ENCODE measurements around the gene LOXL1.

Gene LOXL1

DNA sequence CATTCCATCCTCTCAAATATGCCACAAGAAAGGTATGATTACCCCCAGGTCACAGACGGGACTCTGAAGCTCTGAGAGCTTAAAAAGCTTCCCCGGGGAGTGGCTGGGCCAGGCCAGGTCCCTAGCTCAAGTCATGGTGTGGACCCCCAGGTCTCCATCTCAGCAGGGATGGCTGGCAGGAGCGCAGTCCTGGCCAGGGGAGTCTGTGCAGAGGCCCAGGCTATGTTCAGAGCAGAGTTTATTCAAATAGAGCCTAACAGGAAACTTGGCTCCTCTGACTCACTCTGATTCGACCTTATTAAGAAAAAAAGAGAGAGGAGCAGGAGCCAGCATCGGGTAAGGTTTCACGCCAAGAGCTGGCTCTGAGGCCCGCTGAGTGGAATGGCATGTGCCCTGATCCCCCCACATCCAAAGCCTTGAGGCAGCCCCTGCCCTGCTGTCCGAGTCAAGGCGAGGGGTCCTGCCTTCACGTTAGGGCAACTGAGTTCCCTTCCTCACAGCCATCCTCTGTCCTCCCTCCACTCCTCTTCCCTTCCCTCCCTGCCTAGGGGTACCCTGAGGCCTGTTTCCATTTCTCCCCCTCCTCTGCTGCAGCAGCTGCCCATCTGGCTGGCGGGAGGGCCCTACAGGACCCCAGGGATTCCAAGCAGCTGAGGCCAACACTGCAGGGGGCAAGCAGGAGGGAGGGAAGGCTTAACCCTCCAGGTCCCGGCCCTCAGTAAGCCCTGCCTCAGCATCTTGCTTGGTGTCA, 1.9 kb upstream of the LOXL1 start:
- peak overlapping the region; percentile 85 for H3K27ac Mint-ChIP-seq
- H3K4me3 Mint-ChIP-seq = peak overlapping the region; percentile 9

DNA sequence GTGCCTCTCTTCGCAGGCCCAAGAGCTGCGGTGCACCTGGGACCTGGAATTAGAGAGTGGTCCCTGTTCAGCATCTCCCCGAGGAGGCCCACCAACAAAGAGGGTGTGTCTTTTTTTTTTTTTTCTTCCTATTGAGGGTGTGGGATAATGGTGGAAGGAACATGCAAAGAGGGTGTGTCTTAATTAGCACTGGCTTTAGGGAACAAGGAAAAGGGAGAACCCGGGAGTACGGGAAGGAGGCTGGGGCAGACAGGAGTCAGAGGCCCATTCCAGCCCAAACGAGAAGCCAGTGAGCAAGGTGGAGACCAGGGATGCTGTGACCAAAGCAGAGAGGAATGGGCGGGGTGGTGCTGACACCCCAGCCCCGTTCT, 429 bp upstream of the LOXL1 start:
- H3K4me1 Mint-ChIP-seq (ENCODE audit: low read depth) = peaks cover 42% of the 10 kb centered on the region
- H3K36me3 Mint-ChIP-seq (ENCODE audit: low read depth) = no peaks in the 10 kb centered on the region
- no peak overlapping the region for H3K27ac Mint-ChIP-seq
- no peaks in the 10 kb centered on the region for H3K9me3 Mint-ChIP-seq
- H3K4me3 Mint-ChIP-seq = peak overlapping the region; percentile 53
- peaks cover 15% of the 10 kb centered on the region for H3K27me3 Mint-ChIP-seq (ENCODE audit: low read depth)

More for the DNA sequence above, 1.9 kb upstream of the LOXL1 start:
- Mint-ChIP-seq H3K36me3 (ENCODE audit: low read depth) (no peaks in the 10 kb centered on the region), H3K9me3 (no peaks in the 10 kb centered on the region), H3K27me3 (ENCODE audit: low read depth) (peaks cover 15% of the 10 kb centered on the region), H3K4me1 (ENCODE audit: low read depth) (peaks cover 50% of the 10 kb centered on the region)

- Mint-ChIP-seq H3K36me3 (ENCODE audit: low read depth) (no peaks in the 10 kb centered on the region), H3K27me3 (ENCODE audit: low read depth) (peaks cover 15% of the 10 kb centered on the region), H3K9me3 (no peaks in the 10 kb centered on the region), H3K4me1 (ENCODE audit: low read depth) (peaks cover 34% of the 10 kb centered on the region), H3K27ac (no peak overlapping the region), H3K4me3 (no peak overlapping the region)
Measured at GRCh38 chr15:73927003-73927475, 777 bp downstream of the LOXL1 start.

DNA sequence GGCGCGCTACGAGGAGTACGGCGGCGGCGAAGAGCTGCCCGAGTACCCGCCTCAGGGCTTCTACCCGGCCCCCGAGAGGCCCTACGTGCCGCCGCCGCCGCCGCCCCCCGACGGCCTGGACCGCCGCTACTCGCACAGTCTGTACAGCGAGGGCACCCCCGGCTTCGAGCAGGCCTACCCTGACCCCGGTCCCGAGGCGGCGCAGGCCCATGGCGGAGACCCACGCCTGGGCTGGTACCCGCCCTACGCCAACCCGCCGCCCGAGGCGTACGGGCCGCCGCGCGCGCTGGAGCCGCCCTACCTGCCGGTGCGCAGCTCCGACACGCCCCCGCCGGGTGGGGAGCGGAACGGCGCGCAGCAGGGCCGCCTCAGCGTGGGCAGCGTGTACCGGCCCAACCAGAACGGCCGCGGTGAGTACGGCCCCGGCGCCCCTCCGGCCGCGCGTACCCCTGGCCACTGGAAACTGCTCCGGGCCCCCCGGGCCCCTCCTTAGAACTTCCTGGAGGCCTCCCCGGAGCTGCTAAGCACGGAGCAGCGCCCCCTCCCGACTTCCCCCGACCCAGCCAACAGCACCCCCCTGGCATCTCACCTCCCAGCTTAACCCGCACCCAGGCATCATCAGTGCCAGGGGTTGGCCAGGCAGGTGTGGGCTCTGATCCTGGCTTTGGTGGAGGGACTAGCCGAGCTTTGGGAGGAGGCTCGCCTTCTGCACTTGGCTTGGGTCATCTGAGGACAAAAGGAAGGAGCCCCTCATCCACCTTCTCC, 1.4 kb downstream of the LOXL1 start:
- Mint-ChIP-seq H3K4me3 (peak overlapping the region; percentile 76), H3K9me3 (no peaks in the 10 kb centered on the region), H3K4me1 (ENCODE audit: low read depth) (peaks cover 34% of the 10 kb centered on the region), H3K27me3 (ENCODE audit: low read depth) (peaks cover 15% of the 10 kb centered on the region), H3K27ac (peak overlapping the region; percentile 38), H3K36me3 (ENCODE audit: low read depth) (no peaks in the 10 kb centered on the region)

GRCh38 chr15:73928241-73928579, 1.9 kb downstream of the LOXL1 start:
- H3K27ac Mint-ChIP-seq = peak overlapping the region; percentile 38
- peak overlapping the region; percentile 76 for H3K4me3 Mint-ChIP-seq
- H3K9me3 Mint-ChIP-seq = no peaks in the 10 kb centered on the region
- no peaks in the 10 kb centered on the region for H3K36me3 Mint-ChIP-seq (ENCODE audit: low read depth)
- peaks cover 15% of the 10 kb centered on the region for H3K27me3 Mint-ChIP-seq (ENCODE audit: low read depth)
- H3K4me1 Mint-ChIP-seq (ENCODE audit: low read depth) = peaks cover 33% of the 10 kb centered on the region

GRCh38 chr15:73928971-73929627, 2.8 kb downstream of the LOXL1 start:
- Mint-ChIP-seq H3K27ac (no peak overlapping the region), H3K4me1 (ENCODE audit: low read depth) (peaks cover 25% of the 10 kb centered on the region), H3K4me3 (peak overlapping the region; percentile 49), H3K9me3 (no peaks in the 10 kb centered on the region), H3K27me3 (ENCODE audit: low read depth) (peaks cover 15% of the 10 kb centered on the region), H3K36me3 (ENCODE audit: low read depth) (no peaks in the 10 kb centered on the region)

DNA sequence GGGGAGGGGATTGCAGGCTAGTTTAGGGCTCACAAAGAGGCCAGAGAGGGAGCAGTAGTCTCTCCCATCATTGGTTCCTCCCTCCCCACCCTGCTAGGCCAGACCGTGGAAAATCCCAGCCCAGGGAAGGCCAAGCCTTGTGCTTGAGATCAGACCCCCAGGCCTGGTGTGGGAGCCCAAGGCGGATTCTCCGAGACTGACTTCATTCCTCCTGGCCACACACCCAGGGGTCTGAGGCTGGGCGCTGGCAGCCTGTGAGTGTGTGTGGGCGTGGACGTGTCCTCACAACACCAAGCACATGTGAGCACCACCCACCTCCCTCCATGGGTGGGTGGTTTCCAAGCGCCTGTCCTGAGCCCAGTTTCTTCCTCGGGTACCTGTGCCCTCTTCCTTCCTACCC, 4.1 kb downstream of the LOXL1 start:
- Mint-ChIP-seq H3K36me3 (ENCODE audit: low read depth) (no peaks in the 10 kb centered on the region), H3K9me3 (no peaks in the 10 kb centered on the region), H3K4me1 (ENCODE audit: low read depth) (peaks cover 15% of the 10 kb centered on the region), H3K27me3 (ENCODE audit: low read depth) (peaks cover 10% of the 10 kb centered on the region), H3K27ac (no peak overlapping the region), H3K4me3 (no peak overlapping the region)

DNA sequence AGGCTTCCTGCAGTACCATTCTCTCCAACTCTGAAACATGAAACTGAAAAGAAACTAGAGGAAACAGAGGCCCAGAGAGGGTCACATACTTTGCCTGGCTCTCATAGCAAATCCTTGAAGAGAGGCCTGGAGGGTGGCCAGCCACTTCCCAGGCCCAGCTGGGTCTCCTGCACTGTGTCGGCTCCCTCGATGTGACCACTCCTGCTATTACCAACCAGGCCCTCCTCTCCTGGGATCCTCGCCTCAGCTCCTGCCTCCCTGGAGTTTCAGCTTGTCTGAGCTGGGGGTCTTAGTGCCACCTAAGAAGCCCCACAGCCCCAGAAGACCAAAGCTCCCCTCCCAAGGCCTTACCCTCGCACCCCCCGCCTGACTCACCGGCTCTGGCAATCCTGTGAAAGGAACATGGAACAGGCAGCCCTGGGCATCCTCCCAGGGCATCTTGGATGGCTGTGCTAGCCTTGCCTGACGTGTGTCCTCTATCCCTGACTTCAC, 4.6 kb downstream of the LOXL1 start:
- H3K27me3 Mint-ChIP-seq (ENCODE audit: low read depth) = peaks cover 6% of the 10 kb centered on the region
- H3K36me3 Mint-ChIP-seq (ENCODE audit: low read depth) = no peaks in the 10 kb centered on the region
- H3K4me1 Mint-ChIP-seq (ENCODE audit: low read depth) = peaks cover 11% of the 10 kb centered on the region
- no peak overlapping the region for H3K4me3 Mint-ChIP-seq
- no peak overlapping the region for H3K27ac Mint-ChIP-seq
- no peaks in the 10 kb centered on the region for H3K9me3 Mint-ChIP-seq

DNA sequence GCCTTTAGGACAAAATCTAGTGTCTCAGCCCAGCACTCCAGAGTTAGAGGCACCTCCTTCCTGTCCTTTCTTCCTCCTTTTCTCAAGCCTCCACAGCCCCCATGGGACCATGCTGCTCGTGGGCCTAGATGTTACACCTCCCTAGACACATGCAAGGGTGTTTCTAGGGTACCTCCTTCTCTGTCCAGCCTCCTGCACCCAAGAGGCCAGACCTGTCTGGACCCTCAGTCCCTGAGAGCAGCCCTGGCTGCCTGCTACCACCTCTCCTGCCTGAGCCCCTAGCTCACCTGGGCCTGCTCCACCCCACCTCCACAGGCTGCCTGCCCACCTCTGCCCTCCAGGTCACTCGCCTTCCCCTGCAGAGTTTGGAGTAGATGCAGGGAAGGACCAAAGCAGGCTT, 5.2 kb downstream of the LOXL1 start:
- peaks cover 11% of the 10 kb centered on the region for H3K4me1 Mint-ChIP-seq (ENCODE audit: low read depth)
- H3K27me3 Mint-ChIP-seq (ENCODE audit: low read depth) = peaks cover 4% of the 10 kb centered on the region
- H3K36me3 Mint-ChIP-seq (ENCODE audit: low read depth) = no peaks in the 10 kb centered on the region
- H3K27ac Mint-ChIP-seq = no peak overlapping the region
- H3K4me3 Mint-ChIP-seq = no peak overlapping the region
- no peaks in the 10 kb centered on the region for H3K9me3 Mint-ChIP-seq

DNA sequence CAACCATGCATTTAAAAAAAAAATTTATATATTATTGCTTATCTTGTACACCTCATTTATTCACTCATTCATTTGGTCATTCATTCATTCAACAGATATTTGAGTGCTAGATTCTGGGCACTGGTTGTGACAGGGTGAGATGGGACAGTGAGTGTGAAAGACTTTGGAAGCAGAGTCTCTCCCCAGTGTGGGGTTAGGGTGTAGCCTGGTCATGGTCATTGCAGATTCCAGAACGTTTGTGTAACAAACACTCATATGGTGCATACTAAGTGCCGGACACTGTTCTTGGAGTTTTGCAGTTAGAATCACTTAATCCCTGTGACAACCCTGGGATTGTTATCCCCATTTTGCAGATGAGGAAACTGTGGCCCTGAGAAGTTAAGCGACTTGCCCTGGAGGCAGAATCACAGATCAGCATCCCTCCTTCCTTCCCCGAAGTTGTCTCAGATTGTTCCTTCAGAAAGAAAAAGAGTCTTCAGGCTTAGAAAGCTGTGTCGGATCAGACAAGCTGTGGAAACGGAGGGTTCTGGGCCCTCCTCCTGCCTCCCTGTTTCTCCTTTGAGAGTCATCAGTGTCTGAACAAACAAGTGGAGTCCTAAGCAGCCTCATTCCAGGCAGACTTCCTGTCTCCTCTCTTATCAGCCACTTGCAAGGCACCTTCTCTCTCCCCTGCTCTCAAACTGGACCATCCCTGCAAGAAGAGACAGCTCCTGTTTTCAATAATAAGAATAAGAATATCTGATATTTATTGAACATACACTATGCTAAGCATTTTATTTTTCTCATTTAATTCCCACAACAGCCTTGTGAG, 6.3 kb downstream of the LOXL1 start:
- peaks cover 11% of the 10 kb centered on the region for H3K4me1 Mint-ChIP-seq (ENCODE audit: low read depth)
- peaks cover 4% of the 10 kb centered on the region for H3K27me3 Mint-ChIP-seq (ENCODE audit: low read depth)
- no peaks in the 10 kb centered on the region for H3K9me3 Mint-ChIP-seq
- H3K36me3 Mint-ChIP-seq (ENCODE audit: low read depth) = no peaks in the 10 kb centered on the region
- H3K4me3 Mint-ChIP-seq = no peak overlapping the region
- H3K27ac Mint-ChIP-seq = no peak overlapping the region

- no peaks in the 10 kb centered on the region for H3K9me3 Mint-ChIP-seq
- H3K27ac Mint-ChIP-seq = no peak overlapping the region
- H3K4me1 Mint-ChIP-seq (ENCODE audit: low read depth) = peaks cover 4% of the 10 kb centered on the region
- H3K4me3 Mint-ChIP-seq = no peak overlapping the region
- no peaks in the 10 kb centered on the region for H3K36me3 Mint-ChIP-seq (ENCODE audit: low read depth)
- H3K27me3 Mint-ChIP-seq (ENCODE audit: low read depth) = no peaks in the 10 kb centered on the region
Measured at GRCh38 chr15:73934281-73934680, 8.0 kb downstream of the LOXL1 start.

GRCh38 chr15:73935547-73935946, 9.3 kb downstream of the LOXL1 start:
- Mint-ChIP-seq H3K27ac (no peak overlapping the region), H3K36me3 (ENCODE audit: low read depth) (no peaks in the 10 kb centered on the region), H3K4me1 (ENCODE audit: low read depth) (peaks cover 2% of the 10 kb centered on the region), H3K9me3 (no peaks in the 10 kb centered on the region), H3K27me3 (ENCODE audit: low read depth) (no peaks in the 10 kb centered on the region), H3K4me3 (no peak overlapping the region)

DNA sequence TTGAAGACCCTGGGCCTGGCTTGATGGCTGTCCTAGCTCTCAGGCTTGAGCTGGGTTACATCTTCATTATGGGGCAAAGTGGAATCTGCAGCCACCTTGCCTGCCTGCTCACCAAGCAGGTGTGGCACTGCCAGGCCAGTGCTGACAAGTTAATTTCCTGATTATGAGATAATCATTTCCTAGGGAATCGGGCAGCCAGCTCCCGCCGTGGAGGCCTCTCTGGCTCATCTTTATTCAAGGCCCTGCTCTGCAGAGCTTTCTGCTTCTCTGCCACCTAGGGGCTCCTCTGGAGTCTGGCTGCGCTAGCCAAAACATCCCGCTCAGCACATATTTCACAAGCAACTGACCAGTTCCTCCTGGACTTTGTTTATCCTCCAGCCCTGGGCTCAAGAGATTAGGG, 9.9 kb downstream of the LOXL1 start:
- Mint-ChIP-seq H3K4me3 (no peak overlapping the region), H3K9me3 (no peaks in the 10 kb centered on the region), H3K27me3 (ENCODE audit: low read depth) (no peaks in the 10 kb centered on the region), H3K4me1 (ENCODE audit: low read depth) (no peaks in the 10 kb centered on the region), H3K36me3 (ENCODE audit: low read depth) (no peaks in the 10 kb centered on the region), H3K27ac (no peak overlapping the region)
